ENCODE data around the gene BAMBI. TPM values are rescaled to one million over a fixed set of nuclear protein-coding genes. Genes with fewer than 3 reads are reported as not detected.

The BAMBI gene
- total RNA-seq, 2 donors from 2014 or later = 9.1 to 26.0 TPM

DNA sequence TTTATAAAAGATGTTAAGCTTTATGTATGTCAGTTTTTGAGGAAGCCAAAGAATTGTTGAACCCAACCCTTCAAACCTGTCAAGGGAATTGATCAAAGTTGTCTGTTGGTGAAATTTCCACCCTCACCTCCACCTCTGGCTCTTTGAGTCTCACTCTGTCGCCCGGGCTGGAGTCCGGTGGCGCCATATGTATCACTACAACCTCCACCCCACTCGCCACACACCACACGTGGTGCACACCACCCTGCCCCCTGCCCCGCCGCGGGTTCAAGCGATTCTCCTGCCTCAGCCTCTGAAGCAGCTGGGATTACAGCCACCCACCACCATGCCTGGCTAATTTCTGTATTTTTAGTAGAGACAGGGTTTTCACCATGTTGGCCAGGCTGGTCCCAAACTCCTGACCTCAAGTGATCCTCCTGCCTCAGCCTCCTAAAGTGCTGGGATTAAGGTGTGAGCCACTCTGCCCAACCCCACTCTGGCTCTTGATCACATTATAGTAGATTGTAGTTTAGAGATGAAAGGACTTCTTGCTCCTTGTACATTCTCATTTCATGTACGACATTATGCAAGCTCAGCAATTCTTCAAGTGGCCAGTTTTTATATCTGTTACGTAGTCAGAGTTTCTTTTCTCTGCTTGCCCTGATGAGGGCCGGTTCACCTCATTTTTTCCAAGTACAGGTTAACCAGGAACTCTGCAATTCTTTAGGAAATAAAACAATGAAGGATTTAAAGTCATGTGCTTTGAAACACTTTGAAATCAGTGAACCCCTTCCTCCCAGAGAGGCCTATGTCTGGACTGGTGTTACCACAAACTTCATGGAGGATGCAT is 7.0 kb downstream of the BAMBI start:
- intact Hi-C loops (cut with DNase I) = no loop called here
- no peak for TF ChIP-seq POLR2A (IDR thresholded peaks at IDR 0.05)
- TF ChIP-seq, protein P1, sequence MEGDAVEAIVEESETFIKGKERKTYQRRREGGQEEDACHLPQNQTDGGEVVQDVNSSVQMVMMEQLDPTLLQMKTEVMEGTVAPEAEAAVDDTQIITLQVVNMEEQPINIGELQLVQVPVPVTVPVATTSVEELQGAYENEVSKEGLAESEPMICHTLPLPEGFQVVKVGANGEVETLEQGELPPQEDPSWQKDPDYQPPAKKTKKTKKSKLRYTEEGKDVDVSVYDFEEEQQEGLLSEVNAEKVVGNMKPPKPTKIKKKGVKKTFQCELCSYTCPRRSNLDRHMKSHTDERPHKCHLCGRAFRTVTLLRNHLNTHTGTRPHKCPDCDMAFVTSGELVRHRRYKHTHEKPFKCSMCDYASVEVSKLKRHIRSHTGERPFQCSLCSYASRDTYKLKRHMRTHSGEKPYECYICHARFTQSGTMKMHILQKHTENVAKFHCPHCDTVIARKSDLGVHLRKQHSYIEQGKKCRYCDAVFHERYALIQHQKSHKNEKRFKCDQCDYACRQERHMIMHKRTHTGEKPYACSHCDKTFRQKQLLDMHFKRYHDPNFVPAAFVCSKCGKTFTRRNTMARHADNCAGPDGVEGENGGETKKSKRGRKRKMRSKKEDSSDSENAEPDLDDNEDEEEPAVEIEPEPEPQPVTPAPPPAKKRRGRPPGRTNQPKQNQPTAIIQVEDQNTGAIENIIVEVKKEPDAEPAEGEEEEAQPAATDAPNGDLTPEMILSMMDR (IDR thresholded peaks at IDR 0.05) = no peak
- DNase-seq (no peak), ATAC-seq (no peak)
- no peaks in the 10 kb centered on the region for H3K4me1 ChIP-seq
- no peaks in the 10 kb centered on the region for H3K36me3 ChIP-seq (replicated peaks in 1 of 2; ENCODE audit: insufficient read depth in 1 of 2, low read depth in 2 of 2)
- H3K27me3 ChIP-seq = no peaks in the 10 kb centered on the region
- no peak overlapping the region for H3K4me3 ChIP-seq
- H3K27ac ChIP-seq = no peak overlapping the region
- 87 to 89% methylated on average over 13 of the region's 13 CpGs for WGBS, 2 donors
- H3K9me3 ChIP-seq = no peaks in the 10 kb centered on the region

DNA sequence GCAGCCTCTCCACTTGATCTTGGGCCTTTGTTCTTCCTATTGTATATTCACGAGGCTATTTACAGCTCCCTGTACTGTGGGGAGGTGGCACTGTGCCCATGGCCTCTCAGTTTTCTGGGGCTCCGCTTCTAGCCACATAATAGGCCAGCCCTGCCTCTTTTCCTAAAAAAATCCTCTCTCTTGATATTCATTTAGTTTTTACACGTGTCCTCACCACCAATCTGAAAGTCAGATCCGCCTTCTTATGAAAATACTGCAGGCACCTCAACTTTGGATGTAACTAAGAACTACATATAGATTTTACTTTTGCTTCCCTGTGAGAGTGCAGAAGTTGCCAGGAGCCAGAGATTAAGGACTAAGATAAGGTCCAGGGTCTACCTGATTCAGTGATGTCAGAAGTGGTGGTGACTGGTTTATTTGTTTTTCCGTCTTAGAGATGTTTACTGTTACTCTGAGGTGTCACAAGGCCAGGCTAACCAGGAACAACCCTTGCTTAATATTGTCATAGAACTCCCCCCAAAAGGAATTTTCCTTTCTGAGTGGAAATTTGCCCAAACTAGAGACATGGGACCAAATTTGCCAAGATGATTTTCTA is 7.8 kb downstream of the BAMBI start:
- no peaks in the 10 kb centered on the region for H3K4me1 ChIP-seq
- no peaks in the 10 kb centered on the region for H3K9me3 ChIP-seq
- ATAC-seq (no peak), DNase-seq (no peak)
- H3K27me3 ChIP-seq = no peaks in the 10 kb centered on the region
- 74 to 77% methylated on average over 5 of the region's 5 CpGs for WGBS, 2 donors
- intact Hi-C loops (cut with DNase I) = no loop called here
- no peak for TF ChIP-seq POLR2A (IDR thresholded peaks at IDR 0.05)
- TF ChIP-seq, protein P1 (IDR thresholded peaks at IDR 0.05) = no peak
- no peaks in the 10 kb centered on the region for H3K36me3 ChIP-seq (replicated peaks in 1 of 2; ENCODE audit: insufficient read depth in 1 of 2, low read depth in 2 of 2)
- H3K27ac ChIP-seq = no peak overlapping the region
- no peak overlapping the region for H3K4me3 ChIP-seq

DNA sequence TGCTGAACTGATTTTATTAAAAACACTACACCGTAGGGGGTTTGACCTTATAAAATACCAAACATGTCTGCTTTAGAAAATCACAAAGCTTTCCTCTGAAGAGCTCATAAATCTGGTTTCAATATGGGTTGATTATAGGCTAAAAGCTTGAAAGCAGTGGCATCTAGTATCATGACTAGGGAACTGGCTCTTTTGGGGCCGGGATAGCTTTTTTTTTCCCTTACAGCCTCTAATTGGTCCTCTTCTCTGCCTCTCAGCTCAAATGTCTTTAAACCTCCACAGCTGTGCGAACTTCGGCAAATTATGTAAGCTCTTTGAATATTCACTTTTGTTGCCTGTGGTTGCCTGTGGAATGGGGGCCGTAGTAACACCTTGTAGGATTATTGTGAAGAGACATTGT is 8.4 kb downstream of the BAMBI start:
- no peak overlapping the region for H3K27ac ChIP-seq
- H3K36me3 ChIP-seq (replicated peaks in 1 of 2; ENCODE audit: insufficient read depth in 1 of 2, low read depth in 2 of 2) = no peaks in the 10 kb centered on the region
- H3K4me1 ChIP-seq = no peaks in the 10 kb centered on the region
- H3K9me3 ChIP-seq = no peaks in the 10 kb centered on the region
- TF ChIP-seq POLR2A (IDR thresholded peaks at IDR 0.05) = no peak
- TF ChIP-seq, protein P1 (IDR thresholded peaks at IDR 0.05) = no peak
- no peak for DNase-seq
- ATAC-seq = no peak
- WGBS, 2 donors = 89% methylated on average over 5 of the region's 5 CpGs
- H3K27me3 ChIP-seq = no peaks in the 10 kb centered on the region
- no peak overlapping the region for H3K4me3 ChIP-seq
- intact Hi-C loops (cut with DNase I) = no loop called here

DNA sequence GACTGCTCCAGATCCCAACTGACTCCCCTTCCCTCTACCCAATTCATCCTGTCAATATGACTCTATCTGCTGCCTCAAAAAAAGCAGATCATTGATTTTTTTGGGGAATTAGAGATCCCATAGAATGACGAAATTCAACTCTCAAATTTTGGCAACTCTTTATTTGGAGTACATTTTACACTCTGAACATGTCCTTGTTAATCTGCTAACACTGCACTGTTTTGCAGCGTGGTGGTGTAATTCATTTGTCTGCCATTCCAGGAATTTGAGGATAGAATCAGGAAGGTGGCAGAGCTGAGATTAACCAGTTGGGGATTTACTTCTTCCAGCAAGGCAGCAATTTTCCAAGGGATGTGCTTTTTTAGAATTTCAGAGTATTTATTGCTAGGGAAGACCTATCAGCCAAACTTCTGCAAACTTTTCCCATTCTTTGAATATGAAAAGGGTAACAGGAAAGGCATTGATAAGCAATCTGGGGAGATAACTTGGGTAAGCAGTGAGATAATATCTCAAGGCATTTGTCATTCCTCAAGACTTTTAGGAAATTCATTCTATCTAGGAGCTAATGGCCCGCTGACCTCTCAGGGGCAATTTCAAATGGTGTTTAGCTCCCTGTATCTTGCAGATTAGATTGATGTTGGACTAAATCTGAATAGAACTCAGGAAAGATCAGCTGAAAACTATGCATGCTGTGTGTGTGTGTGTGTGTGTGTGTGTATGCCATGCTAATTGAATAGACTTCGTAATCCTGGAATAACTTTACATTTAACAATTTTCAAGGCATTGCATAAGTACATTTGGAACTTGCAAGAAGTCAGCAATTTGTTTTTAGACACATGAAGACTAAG is 9.7 kb downstream of the BAMBI start:
- Histone ChIP-seq H3K27ac (peak overlapping the region in 1 of 4 donors; percentile 44), H3K36me3 (replicated peaks in 1 of 2; ENCODE audit: insufficient read depth in 1 of 2, low read depth in 2 of 2) (no peaks in the 10 kb centered on the region), H3K4me1 (no peaks in the 10 kb centered on the region), H3K4me3 (no peak overlapping the region), H3K9me3 (no peaks in the 10 kb centered on the region), H3K27me3 (no peaks in the 10 kb centered on the region)
- intact Hi-C loops (cut with DNase I) = no loop called here
- 64% methylated on average over 4 of the region's 4 CpGs for WGBS, 2 donors
- TF ChIP-seq POLR2A (IDR thresholded peaks at IDR 0.05) = no peak
- TF ChIP-seq, protein P1 (IDR thresholded peaks at IDR 0.05) = no peak
- DNase-seq = no peak
- no peak for ATAC-seq
